GM23338 (cell line): Measurements from ENCODE around the gene RAD51. TPM values are rescaled to one million over a fixed set of nuclear protein-coding genes. Genes with fewer than 3 reads are reported as not detected.
A peak's percentile ranks its signal among the peaks of the same experiment; 100 is the strongest.

Source experiments
- ATAC-seq: fragments of 200-7000 bp; cut with Tn5 transposase; 3 replicates; pipeline ENCODE4 v1.9.1; 2020
- DNase-seq: peaks from one replicate; pipeline ENCODE4 v3.0.0-alpha.2; 2015; ENCODE audit warnings: low spot score
- H2AFZ ChIP-seq: fragments of 200-600 bp; sonication (generic); 2 replicates; pipeline ENCODE4 v1.8.0; 2016; ENCODE audit warnings: antibody characterized with exemption, mild to moderate bottlenecking, moderate library complexity
- H3F3A ChIP-seq: fragments of 200-600 bp; sonication (generic); replicated peaks from 2 replicates; pipeline ENCODE4 v1.8.0; 2017; ENCODE audit warnings: antibody characterized with exemption, mixed run types, low read depth
- H3K27ac ChIP-seq: fragments of 200-600 bp; sonication (generic); 2 replicates; pipeline ENCODE4 v1.6.1; 2016; ENCODE audit warnings: low read depth
- H3K27me3 ChIP-seq: fragments of 200-600 bp; sonication (generic); 2 replicates; pipeline ENCODE4 v1.8.0; 2016; ENCODE audit warnings: mild to moderate bottlenecking, mixed run types, moderate library complexity; ENCODE audit not compliant: insufficient read depth
- H3K36me3 ChIP-seq: fragments of 200-600 bp; sonication (generic); 2 replicates; pipeline ENCODE4 v1.8.0; 2016; ENCODE audit warnings: mild to moderate bottlenecking; ENCODE audit not compliant: insufficient read depth
- H3K4me1 ChIP-seq: fragments of 200-600 bp; sonication (generic); 2 replicates; pipeline ENCODE4 v1.8.0; 2016; ENCODE audit warnings: mild to moderate bottlenecking, moderate library complexity; ENCODE audit not compliant: insufficient read depth
- H3K4me2 ChIP-seq: fragments of 200-600 bp; sonication (generic); 2 replicates; pipeline ENCODE4 v1.7.1; 2017; ENCODE audit warnings: mixed run types
- H3K4me3 ChIP-seq: fragments of 200-600 bp; sonication (generic); 2 replicates; pipeline ENCODE4 v1.6.1; 2016; ENCODE audit warnings: mixed run types
- H3K79me2 ChIP-seq: fragments of 200-600 bp; sonication (generic); replicated peaks from 2 replicates; pipeline ENCODE4 v1.8.0; 2017; ENCODE audit warnings: mild to moderate bottlenecking; ENCODE audit not compliant: insufficient read depth
- H3K9me2 ChIP-seq: fragments of 200-600 bp; sonication (generic); 2 replicates; pipeline ENCODE4 v1.8.0; 2017; ENCODE audit not compliant: insufficient read depth
- H4K20me1 ChIP-seq: fragments of 200-600 bp; sonication (generic); replicated peaks from 2 replicates; pipeline ENCODE4 v1.8.0; 2017; ENCODE audit warnings: mild to moderate bottlenecking; ENCODE audit not compliant: insufficient read depth
- H3K27ac Mint-ChIP-seq: 2 replicates; pipeline ENCODE4 v1.8.0; 2020; ENCODE audit warnings: inconsistent platforms, mild to moderate bottlenecking, moderate library complexity, mixed read lengths
- H3K27me3 Mint-ChIP-seq: 3 replicates; pipeline ENCODE4 v1.8.0; 2022; ENCODE audit warnings: low read depth, mild to moderate bottlenecking, moderate library complexity, mixed read lengths, inconsistent platforms; ENCODE audit not compliant: insufficient read depth, poor library complexity
- H3K36me3 Mint-ChIP-seq: 3 replicates; pipeline ENCODE4 v1.8.0; 2021; ENCODE audit warnings: low read depth, mild to moderate bottlenecking, inconsistent platforms, moderate library complexity, mixed read lengths
- H3K4me1 Mint-ChIP-seq: 3 replicates; pipeline ENCODE4 v1.8.0; 2020; ENCODE audit warnings: mild to moderate bottlenecking, inconsistent platforms, mixed read lengths
- H3K4me3 Mint-ChIP-seq: 3 replicates; pipeline ENCODE4 v1.8.0; 2021; ENCODE audit warnings: moderate library complexity, mild to moderate bottlenecking, inconsistent platforms, mixed read lengths
- H3K9me3 Mint-ChIP-seq: 3 replicates; pipeline ENCODE4 v1.8.0; 2020; ENCODE audit warnings: moderate library complexity, mild to moderate bottlenecking, inconsistent platforms, mixed read lengths
- CREB1 ChIP-seq: fragments of 250-450 bp; sonication (Bioruptor Pico); IDR thresholded peaks from 2 replicates; pipeline ENCODE4 v1.5.0; 2020; ENCODE audit warnings: low read depth, mild to moderate bottlenecking, moderate library complexity
- EZH2 ChIP-seq: fragments of 200-600 bp; sonication (generic); IDR thresholded peaks from one replicate; pipeline ENCODE4 v1.8.0; 2017; ENCODE audit warnings: antibody characterized with exemption, mild to moderate bottlenecking, low read depth; ENCODE audit not compliant: unreplicated experiment
- EZH2phosphoT487 ChIP-seq: fragments of 200-600 bp; sonication (generic); IDR thresholded peaks from one replicate; pipeline ENCODE4 v1.8.1; 2018; ENCODE audit warnings: antibody characterized with exemption; ENCODE audit not compliant: unreplicated experiment
- JUNB ChIP-seq: IDR thresholded peaks from one replicate; pipeline ENCODE4 v1.6.1; 2016; ENCODE audit warnings: antibody characterized with exemption; ENCODE audit not compliant: unreplicated experiment
- STAT1 ChIP-seq: IDR thresholded peaks from one replicate; pipeline ENCODE4 v1.6.1; 2016; ENCODE audit warnings: antibody characterized with exemption; ENCODE audit not compliant: unreplicated experiment
- ZNF114 ChIP-seq: fragments of 250-450 bp; sonication (Bioruptor Pico); IDR thresholded peaks from 2 replicates; pipeline ENCODE4 v1.5.0; 2020; ENCODE audit warnings: mild to moderate bottlenecking, moderate library complexity
- ZNF331 ChIP-seq: fragments of 250-450 bp; sonication (Bioruptor Pico); IDR thresholded peaks from 2 replicates; pipeline ENCODE4 v1.5.0; 2020; ENCODE audit warnings: low read depth, mild to moderate bottlenecking, moderate library complexity
- polyA plus RNA-seq: library from polyadenylated mRNA; unstranded; fragments of >200 nt; fragmentation: Nextera tagmentation; extraction: Ambion mirVana; gene quantifications from 2 replicates; pipeline ENCODE4 v1.2.1, GENCODE V29; 2016
- total RNA-seq: library from RNA; depleted of rRNA; stranded (reverse); fragments of >200 nt; shearing (Covaris generic); gene quantifications from 2 replicates; pipeline ENCODE4 v1.2.3, GENCODE V29; 2014
- TF ChIP-seq, protein P1 (sequence below): IDR thresholded peaks from 2 replicates; pipeline ENCODE4 v1.6.1; 2016; ENCODE audit warnings: antibody characterized with exemption
- TF ChIP-seq, protein P2 (sequence below), 2 experiments: fragments of 200-600 bp in 1 of 2; sonication (generic) in 1 of 2; conservative IDR thresholded peaks; 2 replicates each; pipeline versions ENCODE4 v1.5.1 to v1.6.1; 2016 to 2017; ENCODE audit warnings: antibody characterized with exemption in 2 of 2, low read depth in 2 of 2, mild to moderate bottlenecking in 2 of 2, moderate library complexity in 1 of 2

The RAD51 gene
- total and polyA plus RNA-seq, 2 experiments from 2014 or later = 20.3 to 26.2 TPM

- peaks cover 16% of the 10 kb centered on the region for H3K27me3 Mint-ChIP-seq
- H3K4me3 ChIP-seq = no peak overlapping the region
- no peaks in the 10 kb centered on the region for H3K9me3 Mint-ChIP-seq
- H3K4me2 ChIP-seq = no peak overlapping the region
- H3F3A ChIP-seq = 0 out of 2 replicates have a peak, but pooled peaks cover 5% of the 10 kb centered on the region
- H4K20me1 ChIP-seq = peaks cover 5% of the 10 kb centered on the region; the same call in 1 of the 2 replicates
- H3K36me3 Mint-ChIP-seq = peaks cover 30% of the 10 kb centered on the region; the same call in 2 of the 3 replicates
- H3K4me1 Mint-ChIP-seq = peaks cover 34% of the 10 kb centered on the region
- H3K27ac ChIP-seq = no peak overlapping the region
- H3K4me1 ChIP-seq = peaks cover 14% of the 10 kb centered on the region
- TF ChIP-seq ZNF114 (CRISPR knock-in tag) (no peak), ZNF331 (CRISPR knock-in tag) (no peak), EZH2phosphoT487 (no peak), JUNB (no peak), CREB1 (CRISPR knock-in tag) (no peak)
- TF ChIP-seq, protein P1, sequence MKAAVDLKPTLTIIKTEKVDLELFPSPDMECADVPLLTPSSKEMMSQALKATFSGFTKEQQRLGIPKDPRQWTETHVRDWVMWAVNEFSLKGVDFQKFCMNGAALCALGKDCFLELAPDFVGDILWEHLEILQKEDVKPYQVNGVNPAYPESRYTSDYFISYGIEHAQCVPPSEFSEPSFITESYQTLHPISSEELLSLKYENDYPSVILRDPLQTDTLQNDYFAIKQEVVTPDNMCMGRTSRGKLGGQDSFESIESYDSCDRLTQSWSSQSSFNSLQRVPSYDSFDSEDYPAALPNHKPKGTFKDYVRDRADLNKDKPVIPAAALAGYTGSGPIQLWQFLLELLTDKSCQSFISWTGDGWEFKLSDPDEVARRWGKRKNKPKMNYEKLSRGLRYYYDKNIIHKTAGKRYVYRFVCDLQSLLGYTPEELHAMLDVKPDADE = no peak
- no peak overlapping the region for H2AFZ ChIP-seq
- no peak overlapping the region for H3K4me3 Mint-ChIP-seq
- H3K27me3 ChIP-seq = no peaks in the 10 kb centered on the region
- peaks cover 8% of the 10 kb centered on the region; the same call in 1 of the 2 replicates for H3K36me3 ChIP-seq
- no peaks in the 10 kb centered on the region for H3K9me2 ChIP-seq
- peak; percentile 27 for DNase-seq
- H3K27ac Mint-ChIP-seq = peak overlapping the region; percentile 43
- peak; percentile 49 for ATAC-seq
- no peaks in the 10 kb centered on the region for H3K79me2 ChIP-seq
These were observed 49.2 kb downstream of the RAD51 start for GRCh38 chr15:40743921-40744814.

DNA sequence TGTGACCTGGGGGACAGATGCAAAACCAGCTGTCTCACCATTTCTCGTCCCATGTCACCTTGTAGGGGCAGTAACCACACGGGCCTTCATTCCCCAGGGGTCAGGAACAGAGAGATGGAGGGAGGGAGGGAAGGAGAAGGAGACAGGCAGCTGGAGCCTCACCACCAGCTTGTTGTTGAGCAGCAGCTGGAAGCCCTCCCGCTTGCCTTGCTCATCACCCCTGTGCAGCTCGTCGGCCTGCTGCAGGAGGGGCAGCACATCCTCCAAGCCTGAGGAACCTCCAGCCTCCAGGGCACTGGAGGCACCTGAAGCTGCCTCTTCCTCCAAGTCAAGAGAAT is 49.8 kb downstream of the RAD51 start:
- TF ChIP-seq ZNF331 (CRISPR knock-in tag) (no peak), STAT1 (no peak), JUNB (no peak), EZH2 (no peak)
- TF ChIP-seq, protein P2, sequence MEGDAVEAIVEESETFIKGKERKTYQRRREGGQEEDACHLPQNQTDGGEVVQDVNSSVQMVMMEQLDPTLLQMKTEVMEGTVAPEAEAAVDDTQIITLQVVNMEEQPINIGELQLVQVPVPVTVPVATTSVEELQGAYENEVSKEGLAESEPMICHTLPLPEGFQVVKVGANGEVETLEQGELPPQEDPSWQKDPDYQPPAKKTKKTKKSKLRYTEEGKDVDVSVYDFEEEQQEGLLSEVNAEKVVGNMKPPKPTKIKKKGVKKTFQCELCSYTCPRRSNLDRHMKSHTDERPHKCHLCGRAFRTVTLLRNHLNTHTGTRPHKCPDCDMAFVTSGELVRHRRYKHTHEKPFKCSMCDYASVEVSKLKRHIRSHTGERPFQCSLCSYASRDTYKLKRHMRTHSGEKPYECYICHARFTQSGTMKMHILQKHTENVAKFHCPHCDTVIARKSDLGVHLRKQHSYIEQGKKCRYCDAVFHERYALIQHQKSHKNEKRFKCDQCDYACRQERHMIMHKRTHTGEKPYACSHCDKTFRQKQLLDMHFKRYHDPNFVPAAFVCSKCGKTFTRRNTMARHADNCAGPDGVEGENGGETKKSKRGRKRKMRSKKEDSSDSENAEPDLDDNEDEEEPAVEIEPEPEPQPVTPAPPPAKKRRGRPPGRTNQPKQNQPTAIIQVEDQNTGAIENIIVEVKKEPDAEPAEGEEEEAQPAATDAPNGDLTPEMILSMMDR (conservative IDR thresholded peaks at IDR 0.05; ENCODE audit: low read depth in 2 of 2) = no peak
- Mint-ChIP-seq H3K36me3 (peaks cover 30% of the 10 kb centered on the region; the same call in 2 of the 3 replicates), H3K9me3 (no peaks in the 10 kb centered on the region), H3K27ac (no peak overlapping the region; the same call in 1 of the 2 replicates), H3K4me1 (peaks cover 28% of the 10 kb centered on the region), H3K27me3 (peaks cover 10% of the 10 kb centered on the region), H3K4me3 (no peak overlapping the region)
- Histone ChIP-seq H3K36me3 (peaks cover 8% of the 10 kb centered on the region; the same call in 1 of the 2 replicates), H3K27me3 (no peaks in the 10 kb centered on the region), H4K20me1 (peaks cover 5% of the 10 kb centered on the region; the same call in 1 of the 2 replicates), H3K79me2 (no peaks in the 10 kb centered on the region), H3K27ac (no peak overlapping the region), H3K4me2 (no peak overlapping the region), H3F3A (0 out of 2 replicates have a peak, but pooled peaks cover 5% of the 10 kb centered on the region), H3K4me3 (no peak overlapping the region), H3K4me1 (peaks cover 8% of the 10 kb centered on the region; the same call in 1 of the 2 replicates), H2AFZ (no peak overlapping the region), H3K9me2 (no peaks in the 10 kb centered on the region)
- ATAC-seq (no peak), DNase-seq (no peak)
